Peyer's patch (tissue), 4 donors: ENCODE measurements around the gene ROR1. TPM values are rescaled to one million over a fixed set of nuclear protein-coding genes. Genes with fewer than 3 reads are reported as not detected.
A peak's percentile ranks its signal among the peaks of the same experiment; 100 is the strongest.

Experiments
- DNase-seq, 3 donors: peaks; one replicate each; pipeline ENCODE4 v3.0.0-alpha.2; 2017 to 2019
- H3K27ac ChIP-seq, 4 donors: fragments of 200-600 bp; sonication (generic); one replicate each; pipeline ENCODE4 v1.5.1; 2016 to 2019
- H3K27me3 ChIP-seq, 2 donors: fragments of 200-600 bp; sonication (generic); one replicate each; pipeline ENCODE4 v1.5.1; 2019
- H3K36me3 ChIP-seq, 3 donors: fragments of 200-600 bp; sonication (generic); one replicate each; pipeline ENCODE4 v1.5.1; 2016 to 2019
- H3K4me1 ChIP-seq, 4 donors: fragments of 200-600 bp; sonication (generic); one replicate each; pipeline ENCODE4 v1.5.1; 2016 to 2019
- H3K4me3 ChIP-seq, 4 donors: fragments of 200-600 bp; sonication (generic); 1 replicate in 3 of 4; 2 replicates in 1 of 4; pipeline ENCODE4 v1.5.1; 2016 to 2019; ENCODE audit warnings: mild to moderate bottlenecking in 1 of 4
- H3K9me3 ChIP-seq, 4 donors: fragments of 200-600 bp; sonication (generic); one replicate each; pipeline ENCODE4 v1.5.1; 2016 to 2019; ENCODE audit warnings: mild to moderate bottlenecking in 1 of 4
- CTCF ChIP-seq, 6 experiments: fragments of 450-650 bp in 4 of 6; fragments of 200-600 bp in 2 of 6; sonication (generic) in 1 of 6; IDR thresholded peaks; one replicate each; pipeline ENCODE4 v1.5.1; 2017 to 2019; ENCODE audit warnings: antibody characterized with exemption in 6 of 6, mild to moderate bottlenecking in 3 of 6, moderate library complexity in 1 of 6
- POLR2A ChIP-seq, 2 donors: fragments of 450-650 bp; IDR thresholded peaks; one replicate each; pipeline ENCODE4 v1.5.1; 2017; ENCODE audit warnings: antibody characterized with exemption in 2 of 2, mild to moderate bottlenecking in 2 of 2, moderate library complexity in 2 of 2
- total RNA-seq, 4 donors: library from RNA; depleted of rRNA; stranded (reverse); fragments of >200 nt; gene quantifications; one replicate each; pipeline ENCODE4 v1.1.0, GENCODE V29; 2016

Gene ROR1
- total RNA-seq, 4 donors from 2014 or later = 1.2 to 7.4 (median 4.7) TPM

GRCh38 chr1:64039390-64039926, 265.6 kb downstream of the ROR1 start:
- Histone ChIP-seq H3K36me3 (no peaks in the 10 kb centered on the region), H3K9me3 (no peaks in the 10 kb centered on the region), H3K4me3 (no peak overlapping the region), H3K27me3 (no peaks in the 10 kb centered on the region), H3K27ac (peak overlapping the region in 1 of 4 donors; percentile 23), H3K4me1 (no peaks in the 10 kb centered on the region)
- TF ChIP-seq POLR2A (IDR thresholded peaks at IDR 0.05) (no peak), CTCF (IDR thresholded peaks at IDR 0.05) (no peak)
- no peak for DNase-seq

GRCh38 chr1:64041371-64042131, 267.7 kb downstream of the ROR1 start:
- H3K36me3 ChIP-seq = no peaks in the 10 kb centered on the region
- H3K4me3 ChIP-seq = no peak overlapping the region
- no peaks in the 10 kb centered on the region for H3K4me1 ChIP-seq
- DNase-seq = no peak
- TF ChIP-seq CTCF (IDR thresholded peaks at IDR 0.05) (no peak), POLR2A (IDR thresholded peaks at IDR 0.05) (no peak)
- H3K27me3 ChIP-seq = no peaks in the 10 kb centered on the region
- H3K9me3 ChIP-seq = no peaks in the 10 kb centered on the region
- H3K27ac ChIP-seq = peak overlapping the region in 1 of 4 donors; percentile 44

- Histone ChIP-seq H3K4me3 (no peak overlapping the region), H3K36me3 (no peaks in the 10 kb centered on the region), H3K4me1 (no peaks in the 10 kb centered on the region), H3K9me3 (no peaks in the 10 kb centered on the region), H3K27me3 (no peaks in the 10 kb centered on the region), H3K27ac (peak overlapping the region in 2 of 4 donors; percentile 13 to 44)
- no peak for TF ChIP-seq CTCF (IDR thresholded peaks at IDR 0.05)
- TF ChIP-seq POLR2A (IDR thresholded peaks at IDR 0.05) = no peak
- no peak for DNase-seq
Observed at GRCh38 chr1:64042331-64043100, 268.7 kb downstream of the ROR1 start.

- Histone ChIP-seq H3K9me3 (no peaks in the 10 kb centered on the region), H3K36me3 (no peaks in the 10 kb centered on the region), H3K27me3 (no peaks in the 10 kb centered on the region), H3K27ac (peak overlapping the region in 2 of 4 donors; percentile 1 to 44), H3K4me3 (no peak overlapping the region), H3K4me1 (no peaks in the 10 kb centered on the region)
- TF ChIP-seq CTCF (IDR thresholded peaks at IDR 0.05) = no peak
- TF ChIP-seq POLR2A (IDR thresholded peaks at IDR 0.05) = no peak
- DNase-seq = no peak
Observed at GRCh38 chr1:64043288-64043687, 269.5 kb downstream of the ROR1 start.

GRCh38 chr1:64043976-64044375, 270.2 kb downstream of the ROR1 start:
- no peaks in the 10 kb centered on the region for H3K27me3 ChIP-seq
- H3K9me3 ChIP-seq = no peaks in the 10 kb centered on the region
- DNase-seq = no peak
- H3K27ac ChIP-seq = no peak overlapping the region
- H3K4me3 ChIP-seq = no peak overlapping the region
- H3K36me3 ChIP-seq = no peaks in the 10 kb centered on the region
- no peaks in the 10 kb centered on the region for H3K4me1 ChIP-seq
- no peak for TF ChIP-seq CTCF (IDR thresholded peaks at IDR 0.05)
- no peak for TF ChIP-seq POLR2A (IDR thresholded peaks at IDR 0.05)
